GM12874 (cell line): ENCODE data around the gene KDM6A.

ENCODE experiments used
- CTCF ChIP-seq: IDR thresholded peaks from 2 replicates; pipeline ENCODE4 v1.5.1; 2011; ENCODE audit warnings: low read depth, mild to moderate bottlenecking, control low read depth, low read length, moderate library complexity; ENCODE audit not compliant: insufficient read depth

KDM6A gene

GRCh38 chrX:45011597-45011996 is 138.6 kb downstream of the KDM6A start:
- TF ChIP-seq CTCF: no peak

GRCh38 chrX:45017946-45018345 is 145.0 kb downstream of the KDM6A start:
- TF ChIP-seq CTCF: no peak

- no peak for TF ChIP-seq CTCF
Measured at GRCh38 chrX:45022150-45022549, 149.2 kb downstream of the KDM6A start.

- TF ChIP-seq CTCF: no peak
Measured at GRCh38 chrX:45024501-45024900, 151.5 kb downstream of the KDM6A start.

- no peak for TF ChIP-seq CTCF
Measured at GRCh38 chrX:45026036-45026435, 153.0 kb downstream of the KDM6A start.

GRCh38 chrX:45031830-45032378 is 158.9 kb downstream of the KDM6A start:
- TF ChIP-seq CTCF: no peak

GRCh38 chrX:45035071-45035470 is 162.1 kb downstream of the KDM6A start:
- TF ChIP-seq CTCF: no peak
